Pancreas (tissue), 10 donors: ENCODE measurements around the gene PDGFRA. TPM values are rescaled to one million over a fixed set of nuclear protein-coding genes. Genes with fewer than 3 reads are reported as not detected.

ENCODE experiments used
- ATAC-seq, 4 donors: fragments of 200-7000 bp; cut with Tn5 transposase; one replicate each; pipeline versions ENCODE4 v1.8.0 to v1.9.1; 2020; ENCODE audit warnings: mild to moderate bottlenecking in 4 of 4, moderate library complexity in 4 of 4
- DNase-seq, 6 donors: peaks; one replicate each; pipeline ENCODE4 v3.0.0-alpha.2; 2020
- FAIRE-seq: peaks from 2 replicates; lab custom pipeline; 2012; peaks lifted over from hg19 to GRCh38; lab: Jason Lieb, UNC
- H3K27ac ChIP-seq, 4 donors: fragments of 200-600 bp; sonication (generic); 1 replicate in 3 of 4; 2 replicates in 1 of 4; pipeline versions ENCODE4 v1.5.0 to v1.8.0; 2020
- H3K27me3 ChIP-seq, 4 donors: fragments of 200-600 bp; one replicate each; pipeline ENCODE4 v1.8.0; 2021
- H3K36me3 ChIP-seq, 3 donors: fragments of 200-600 bp; sonication (generic) in 1 of 3; one replicate each; pipeline versions ENCODE4 v1.5.0 to v1.8.0; 2020 to 2021
- H3K4me1 ChIP-seq, 3 donors: fragments of 200-600 bp; one replicate each; pipeline ENCODE4 v1.8.0; 2021
- H3K4me3 ChIP-seq, 4 donors: fragments of 200-600 bp; sonication (generic) in 2 of 4; one replicate each; pipeline versions ENCODE4 v1.5.0 to v1.8.0; 2020 to 2021
- H3K9me3 ChIP-seq, 4 donors: fragments of 200-600 bp; one replicate each; pipeline ENCODE4 v1.8.0; 2021
- WGBS, 2 donors: extraction: QIAGEN DNeasy Blood & Tissue Kit; methylation state at CpG; one replicate each; pipeline ENCODE4 v1.1.7; 2013; 5-methylcytosine and 5-hydroxymethylcytosine counted together
- intact Hi-C, 3 donors: fragments of 100-400 bp; cut with DNase I; formaldehyde crosslinking; loops; one replicate each; pipeline versions ENCODE4 v1.11.1 to v1.14.2; 2022
- polyA plus RNA-seq, 2 donors: library from polyadenylated mRNA; stranded (reverse); fragments of 200-250 nt; gene quantifications; one replicate each; pipeline ENCODE4 v1.2.3, GENCODE V29; 2013
- total RNA-seq, 6 donors: library from RNA; stranded (reverse); fragmentation: NEBNext Ultra II Directional in 4 of 6; extraction: Animal tissue kit (Norgen Biotek cat#: 25700) in 4 of 6; gene quantifications; one replicate each; pipeline versions ENCODE4 v1.2.1 to v1.2.4, GENCODE V29; 2021 to 2023
- TF ChIP-seq, protein P1 (sequence below), 4 donors: fragments of 200-600 bp; sonication (generic) in 3 of 4; IDR thresholded peaks; one replicate each; pipeline versions ENCODE4 v1.5.0 to v1.8.0; 2021; ENCODE audit warnings: antibody characterized with exemption in 4 of 4
- donor health status: healthy with polysubstance abuse.
- donor health status: DM: no; HTN: no; CAD: no; lungs with moderate emphysema.
- donor health status: DM: no; HTN: no; CAD: no.
- donor health status: control.
- donor health status: control.
- donor health status: Bipolar disorder and iron deficiency.
- donor health status: DM: yes; HTN: yes; CAD: no.
- donor health status: DM: no; HTN: no; CAD: no.
- donor health status: DM: no; HTN: no; CAD: no.
- donor health status: DM: yes; HTN: yes; CAD: no.

PDGFRA gene
- total and polyA plus RNA-seq, 8 donors = 2.6 to 43.0 (median 11.1) TPM

DNA sequence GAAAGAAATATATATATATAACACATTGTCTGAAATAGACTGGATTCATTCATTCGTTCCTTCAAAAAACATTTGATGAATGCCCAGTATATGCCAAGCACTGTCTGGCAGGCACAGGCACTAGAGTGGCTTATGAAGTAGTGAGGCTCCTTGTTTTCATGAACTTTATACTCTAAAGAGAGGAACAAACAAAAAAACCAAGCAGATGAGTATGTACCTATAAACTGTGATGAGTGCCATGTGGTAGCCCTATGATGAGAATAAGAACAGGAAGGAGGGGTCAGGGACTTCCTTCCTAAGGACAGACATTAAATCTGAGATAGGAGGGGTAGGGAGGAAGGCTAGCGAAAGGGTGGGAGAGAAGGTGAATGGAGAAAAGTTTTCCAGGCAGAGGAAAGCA, 19.5 kb upstream of the PDGFRA start:
- Histone ChIP-seq H3K27ac (no peak overlapping the region), H3K27me3 (no peaks in the 10 kb centered on the region), H3K9me3 (no peaks in the 10 kb centered on the region), H3K4me1 (no peaks in the 10 kb centered on the region), H3K4me3 (no peak overlapping the region), H3K36me3 (no peaks in the 10 kb centered on the region)
- ATAC-seq (no peak), FAIRE-seq (no peak), DNase-seq (no peak)
- intact Hi-C loops = loop anchor here in 2 of 3 donors (5.0 to 10.0 kb wide), 2 partner anchors 282 to 295 kb away; no protein-coding TSS in a partner anchor
- WGBS, 2 donors = 78 to 92% methylated on average over 2 of the region's 2 CpGs
- TF ChIP-seq, protein P1, sequence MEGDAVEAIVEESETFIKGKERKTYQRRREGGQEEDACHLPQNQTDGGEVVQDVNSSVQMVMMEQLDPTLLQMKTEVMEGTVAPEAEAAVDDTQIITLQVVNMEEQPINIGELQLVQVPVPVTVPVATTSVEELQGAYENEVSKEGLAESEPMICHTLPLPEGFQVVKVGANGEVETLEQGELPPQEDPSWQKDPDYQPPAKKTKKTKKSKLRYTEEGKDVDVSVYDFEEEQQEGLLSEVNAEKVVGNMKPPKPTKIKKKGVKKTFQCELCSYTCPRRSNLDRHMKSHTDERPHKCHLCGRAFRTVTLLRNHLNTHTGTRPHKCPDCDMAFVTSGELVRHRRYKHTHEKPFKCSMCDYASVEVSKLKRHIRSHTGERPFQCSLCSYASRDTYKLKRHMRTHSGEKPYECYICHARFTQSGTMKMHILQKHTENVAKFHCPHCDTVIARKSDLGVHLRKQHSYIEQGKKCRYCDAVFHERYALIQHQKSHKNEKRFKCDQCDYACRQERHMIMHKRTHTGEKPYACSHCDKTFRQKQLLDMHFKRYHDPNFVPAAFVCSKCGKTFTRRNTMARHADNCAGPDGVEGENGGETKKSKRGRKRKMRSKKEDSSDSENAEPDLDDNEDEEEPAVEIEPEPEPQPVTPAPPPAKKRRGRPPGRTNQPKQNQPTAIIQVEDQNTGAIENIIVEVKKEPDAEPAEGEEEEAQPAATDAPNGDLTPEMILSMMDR (IDR thresholded peaks at IDR 0.05) = no peak

DNA sequence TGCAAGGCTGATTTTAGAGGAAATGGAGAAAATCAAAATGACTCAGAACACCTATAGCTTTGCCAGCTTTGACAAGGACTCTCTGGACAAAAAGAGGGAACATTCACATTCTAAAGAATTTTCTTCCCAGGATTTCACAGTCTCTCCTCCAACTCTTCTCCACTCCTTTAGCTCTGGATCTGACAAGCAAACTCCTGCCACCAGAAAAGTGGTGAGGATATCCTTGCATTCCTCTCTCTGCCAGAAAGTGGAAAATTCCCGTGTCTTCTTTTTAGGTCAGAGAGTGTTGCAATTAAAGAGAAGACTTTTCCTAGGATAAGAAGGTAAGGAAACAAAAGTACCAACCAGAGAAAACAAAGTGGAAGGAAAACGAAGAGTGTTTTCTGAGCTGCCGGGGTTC, 16.1 kb upstream of the PDGFRA start:
- no peaks in the 10 kb centered on the region for H3K4me1 ChIP-seq
- intact Hi-C loops = loop anchor here in 2 of 3 donors (5.0 to 10.0 kb wide), 2 partner anchors 286 to 298 kb away; no protein-coding TSS in a partner anchor
- no peak for DNase-seq
- no peak overlapping the region for H3K27ac ChIP-seq
- WGBS, 2 donors = 22 to 29% methylated on average over 3 of the region's 3 CpGs
- no peak for FAIRE-seq
- no peaks in the 10 kb centered on the region for H3K36me3 ChIP-seq
- no peak overlapping the region for H3K4me3 ChIP-seq
- H3K27me3 ChIP-seq = no peaks in the 10 kb centered on the region
- ATAC-seq = no peak
- TF ChIP-seq, protein P1 (IDR thresholded peaks at IDR 0.05) = no peak
- H3K9me3 ChIP-seq = no peaks in the 10 kb centered on the region

DNA sequence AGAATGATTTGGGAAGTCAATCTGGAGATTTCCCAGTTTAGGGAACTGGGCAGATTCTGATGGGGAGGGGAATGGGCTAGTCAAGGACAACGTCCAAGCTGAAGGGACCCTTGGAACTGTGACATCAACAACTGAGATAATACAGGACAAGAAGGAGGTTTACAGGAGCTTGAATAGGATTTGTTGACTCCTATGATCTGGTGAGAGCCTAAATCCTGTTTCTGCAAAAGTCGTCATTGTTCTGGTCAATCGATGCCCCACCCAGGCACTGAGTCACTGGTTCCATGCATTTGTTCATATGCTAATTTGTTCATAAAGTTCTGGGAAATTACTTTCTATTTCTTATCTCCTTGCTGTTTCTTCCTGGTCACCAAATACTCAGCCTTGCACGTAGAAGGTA, 15.3 kb upstream of the PDGFRA start:
- H3K27ac ChIP-seq = no peak overlapping the region
- intact Hi-C loops = loop anchor here in 2 of 3 donors (5.0 to 10.0 kb wide), 2 partner anchors 286 to 299 kb away; no protein-coding TSS in a partner anchor
- TF ChIP-seq, protein P1 (IDR thresholded peaks at IDR 0.05) = no peak
- DNase-seq = no peak
- WGBS, 2 donors = 38 to 44% methylated on average over 4 of the region's 4 CpGs
- H3K4me3 ChIP-seq = no peak overlapping the region
- no peaks in the 10 kb centered on the region for H3K36me3 ChIP-seq
- H3K9me3 ChIP-seq = no peaks in the 10 kb centered on the region
- FAIRE-seq = no peak
- H3K27me3 ChIP-seq = peaks cover 0 to 7% (median 1%) of the 10 kb centered on the region in 4 donors
- no peaks in the 10 kb centered on the region for H3K4me1 ChIP-seq
- ATAC-seq = no peak

DNA sequence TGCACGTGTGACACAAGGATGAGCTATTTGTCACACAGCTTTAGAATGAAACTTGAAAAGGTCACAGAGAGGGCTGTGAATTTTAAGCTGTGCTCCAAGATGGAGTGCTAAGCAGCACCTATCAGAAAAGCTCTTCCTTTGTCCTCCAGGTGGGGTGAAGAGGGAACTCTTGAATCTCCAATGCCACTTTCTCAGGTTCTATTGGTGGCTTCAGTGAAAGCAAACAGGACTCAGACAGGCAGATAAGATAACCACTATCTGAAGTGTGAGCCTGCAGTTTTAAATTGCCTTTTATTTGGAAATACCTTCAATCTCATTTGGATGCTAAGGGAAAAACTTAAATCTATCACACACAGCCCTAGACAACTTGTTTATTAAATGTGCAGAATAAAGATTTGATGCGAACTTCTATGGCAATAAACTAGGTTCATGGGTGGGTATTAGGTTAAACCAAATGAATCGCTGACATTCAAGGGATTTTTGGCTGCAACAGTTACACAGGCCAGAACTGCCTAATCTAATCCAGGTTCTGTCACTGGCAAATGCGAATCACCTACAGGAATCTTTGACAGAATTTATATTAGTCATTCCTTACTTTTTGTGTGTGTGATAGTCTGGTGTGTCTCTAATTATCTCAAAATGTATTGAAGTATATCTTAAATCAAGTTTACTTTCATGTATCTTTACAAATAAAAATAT, 13.6 kb upstream of the PDGFRA start:
- Histone ChIP-seq H3K36me3 (no peaks in the 10 kb centered on the region), H3K27me3 (peaks cover 0 to 7% (median 1%) of the 10 kb centered on the region in 4 donors), H3K27ac (no peak overlapping the region), H3K4me1 (no peaks in the 10 kb centered on the region), H3K9me3 (no peaks in the 10 kb centered on the region), H3K4me3 (no peak overlapping the region)
- 57 to 59% methylated on average over 4 of the region's 4 CpGs for WGBS, 2 donors
- intact Hi-C loops = loop anchor here in 1 of 3 donors (10.0 kb wide), 1 partner anchor 301 kb away; no protein-coding TSS in a partner anchor
- DNase-seq = no peak
- TF ChIP-seq, protein P1 (IDR thresholded peaks at IDR 0.05) = no peak
- FAIRE-seq = no peak
- no peak for ATAC-seq
